ENCODE data around the gene AMT.

Gene AMT

DNA sequence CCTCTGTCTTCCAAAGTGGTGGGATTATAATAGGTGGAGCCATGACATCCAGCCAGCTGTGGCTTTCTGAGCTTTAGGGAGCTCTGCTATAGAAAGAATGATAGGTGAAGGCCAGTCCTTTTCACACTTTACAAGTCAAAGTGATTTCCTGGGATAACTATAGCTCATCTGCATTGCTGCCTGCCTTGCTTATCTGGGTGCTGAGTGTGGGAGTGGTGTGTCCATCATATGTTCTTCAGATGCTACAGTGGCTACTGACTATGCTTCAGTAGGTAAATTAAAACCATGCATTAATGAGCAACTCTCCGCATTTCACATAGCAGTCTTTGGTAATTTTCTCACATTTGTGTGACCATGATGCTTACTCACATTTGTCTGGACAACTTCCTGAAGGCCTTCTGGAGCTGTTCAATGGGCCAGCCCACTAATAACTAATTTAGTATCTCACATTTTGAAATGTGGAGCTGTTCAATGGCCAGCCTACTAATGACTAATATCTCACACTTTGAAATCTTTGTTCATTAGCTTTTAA is 33.9 kb downstream of the AMT start:
- Histone ChIP-seq H3K27ac (no peak overlapping the region), H3K9me3 (ENCODE audit: low read depth, low read length) (no peaks in the 10 kb centered on the region), H3K36me3 (ENCODE audit: insufficient read depth, low read length) (peaks cover 5% of the 10 kb centered on the region; the same call in 1 of the 2 replicates), H3K9ac (ENCODE audit: insufficient read length) (no peak overlapping the region), H3K4me3 (no peak overlapping the region)
- no peak for TF ChIP-seq EZH2 (IDR thresholded peaks at IDR 0.05)
- TF ChIP-seq FOXP2 (optimal IDR thresholded peaks at IDR 0.05; ENCODE audit: control extremely low read depth, extremely low read length, insufficient read depth): no peak
- TF ChIP-seq POLR2AphosphoS5 (IDR thresholded peaks at IDR 0.05; ENCODE audit: borderline replicate concordance, low read depth, low read length): no peak
- no peak for DNase-seq (ENCODE audit: low read depth, low spot score)

DNA sequence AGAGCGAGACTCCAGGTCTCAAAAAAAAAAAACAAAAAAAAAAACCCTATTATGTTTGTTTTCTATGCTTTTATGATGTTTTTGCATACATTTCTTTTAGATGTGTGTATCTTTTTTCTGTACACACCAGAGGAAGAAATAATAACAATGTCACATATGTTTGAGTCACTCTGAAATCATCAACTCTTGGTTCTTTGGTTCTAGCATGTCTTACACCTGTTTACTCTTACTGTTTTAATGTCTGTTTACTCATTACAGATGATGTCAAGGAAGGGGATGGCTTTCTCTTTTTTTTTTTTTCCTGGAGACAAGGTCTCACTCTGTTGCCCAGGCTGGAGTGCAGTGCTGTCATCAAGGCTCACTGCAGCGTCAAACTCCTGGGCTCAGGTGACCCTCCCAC is 34.6 kb downstream of the AMT start:
- Histone ChIP-seq H3K27ac (no peak overlapping the region), H3K4me3 (no peak overlapping the region), H3K9ac (ENCODE audit: insufficient read length) (no peak overlapping the region), H3K36me3 (ENCODE audit: insufficient read depth, low read length) (peaks cover 5% of the 10 kb centered on the region; the same call in 1 of the 2 replicates), H3K9me3 (ENCODE audit: low read depth, low read length) (no peaks in the 10 kb centered on the region)
- DNase-seq (ENCODE audit: low read depth, low spot score): no peak
- no peak for TF ChIP-seq POLR2AphosphoS5 (IDR thresholded peaks at IDR 0.05; ENCODE audit: borderline replicate concordance, low read depth, low read length)
- TF ChIP-seq FOXP2 (optimal IDR thresholded peaks at IDR 0.05; ENCODE audit: control extremely low read depth, extremely low read length, insufficient read depth): no peak
- TF ChIP-seq EZH2 (IDR thresholded peaks at IDR 0.05): no peak

DNA sequence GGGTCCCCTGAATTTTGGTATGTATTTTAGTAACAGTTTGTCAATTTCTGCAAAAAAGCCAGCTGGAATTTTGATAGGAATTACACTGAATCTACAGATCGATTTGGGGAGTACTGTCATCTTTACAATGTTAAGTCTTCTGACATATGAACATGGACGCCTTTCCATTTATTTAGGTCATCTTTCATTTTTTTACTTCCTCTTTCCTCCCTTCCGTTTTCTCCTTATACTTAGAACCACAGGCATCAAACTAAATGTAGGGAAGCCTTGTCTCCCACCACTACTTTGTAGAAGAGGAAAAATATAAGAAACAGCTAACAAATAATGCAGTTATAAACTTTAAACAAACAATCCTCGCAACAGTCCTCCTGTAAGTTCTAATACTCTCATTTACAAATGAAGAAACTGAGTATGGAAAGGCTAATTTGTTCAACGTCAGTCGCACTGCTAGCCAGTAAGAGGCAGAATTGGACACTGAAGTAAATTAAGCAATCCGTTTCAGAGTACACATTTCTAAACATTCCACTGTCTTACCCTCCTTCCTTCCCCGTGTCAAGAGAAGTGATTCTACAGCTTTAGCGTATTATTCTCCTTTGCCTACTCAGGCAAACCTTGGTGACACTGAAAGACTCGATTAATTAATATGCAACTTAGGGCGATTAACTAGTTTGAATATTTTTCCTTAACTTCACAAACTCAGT is 36.1 kb downstream of the AMT start:
- H3K27ac ChIP-seq: no peak overlapping the region
- TF ChIP-seq FOXP2 (optimal IDR thresholded peaks at IDR 0.05; ENCODE audit: control extremely low read depth, extremely low read length, insufficient read depth): no peak
- no peak for TF ChIP-seq EZH2 (IDR thresholded peaks at IDR 0.05)
- TF ChIP-seq POLR2AphosphoS5 (IDR thresholded peaks at IDR 0.05; ENCODE audit: borderline replicate concordance, low read depth, low read length): no peak
- H3K36me3 ChIP-seq (ENCODE audit: insufficient read depth, low read length): peaks cover 5% of the 10 kb centered on the region; the same call in 1 of the 2 replicates
- no peak for DNase-seq (ENCODE audit: low read depth, low spot score)
- no peak overlapping the region for H3K4me3 ChIP-seq
- H3K9me3 ChIP-seq (ENCODE audit: low read depth, low read length): no peaks in the 10 kb centered on the region
- no peak overlapping the region for H3K9ac ChIP-seq (ENCODE audit: insufficient read length)

DNA sequence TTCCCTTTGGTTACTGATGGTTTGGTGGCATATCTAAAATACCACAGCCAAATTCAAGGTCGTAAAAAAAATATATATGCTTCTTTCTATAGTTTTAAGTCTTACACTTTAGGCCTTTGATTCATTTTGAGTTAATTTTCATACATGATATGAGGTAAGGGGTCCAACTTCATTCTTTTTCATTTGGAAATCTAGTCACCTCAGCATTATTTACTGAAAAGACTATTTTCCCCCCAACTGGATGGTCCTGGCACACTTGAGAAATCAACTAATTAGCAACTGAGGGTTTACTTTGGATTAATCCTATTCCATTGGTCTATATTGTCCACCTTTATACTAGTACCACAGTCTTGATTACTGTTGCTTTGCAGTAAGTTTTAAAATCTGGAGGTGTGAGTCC is 36.7 kb downstream of the AMT start:
- Histone ChIP-seq H3K4me3 (no peak overlapping the region), H3K36me3 (ENCODE audit: insufficient read depth, low read length) (peaks cover 5% of the 10 kb centered on the region; the same call in 1 of the 2 replicates), H3K9ac (ENCODE audit: insufficient read length) (no peak overlapping the region), H3K27ac (no peak overlapping the region), H3K9me3 (ENCODE audit: low read depth, low read length) (no peaks in the 10 kb centered on the region)
- no peak for TF ChIP-seq FOXP2 (optimal IDR thresholded peaks at IDR 0.05; ENCODE audit: control extremely low read depth, extremely low read length, insufficient read depth)
- TF ChIP-seq POLR2AphosphoS5 (IDR thresholded peaks at IDR 0.05; ENCODE audit: borderline replicate concordance, low read depth, low read length): no peak
- no peak for TF ChIP-seq EZH2 (IDR thresholded peaks at IDR 0.05)
- no peak for DNase-seq (ENCODE audit: low read depth, low spot score)

DNA sequence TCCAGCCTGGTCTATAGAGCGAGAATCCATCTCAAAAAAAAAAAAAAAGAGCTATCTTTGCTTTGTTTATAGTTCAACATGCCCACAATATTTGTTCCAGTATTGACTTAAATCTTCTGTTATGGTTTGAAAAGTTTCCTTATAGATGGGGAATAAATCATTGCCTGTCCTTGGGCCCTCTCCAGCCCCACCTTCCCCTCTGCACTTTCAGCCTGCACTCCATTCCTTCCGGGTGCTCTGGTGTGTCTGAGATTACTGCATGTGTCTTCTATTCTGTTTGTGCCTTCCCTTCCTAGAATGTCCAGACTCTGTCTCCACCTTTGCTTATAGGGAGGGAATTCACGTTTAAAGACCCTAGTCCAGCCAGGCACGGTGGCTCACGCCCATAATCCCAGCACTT is 38.9 kb downstream of the AMT start:
- no peak overlapping the region for H3K27ac ChIP-seq
- H3K4me3 ChIP-seq: no peak overlapping the region
- no peak overlapping the region for H3K9ac ChIP-seq (ENCODE audit: insufficient read length)
- peaks cover 2% of the 10 kb centered on the region; the same call in 1 of the 2 replicates for H3K36me3 ChIP-seq (ENCODE audit: insufficient read depth, low read length)
- TF ChIP-seq POLR2AphosphoS5 (IDR thresholded peaks at IDR 0.05; ENCODE audit: borderline replicate concordance, low read depth, low read length) (no peak), FOXP2 (optimal IDR thresholded peaks at IDR 0.05; ENCODE audit: control extremely low read depth, extremely low read length, insufficient read depth) (no peak), EZH2 (IDR thresholded peaks at IDR 0.05) (no peak)
- no peak for DNase-seq (ENCODE audit: low read depth, low spot score)
- no peaks in the 10 kb centered on the region for H3K9me3 ChIP-seq (ENCODE audit: low read depth, low read length)

DNA sequence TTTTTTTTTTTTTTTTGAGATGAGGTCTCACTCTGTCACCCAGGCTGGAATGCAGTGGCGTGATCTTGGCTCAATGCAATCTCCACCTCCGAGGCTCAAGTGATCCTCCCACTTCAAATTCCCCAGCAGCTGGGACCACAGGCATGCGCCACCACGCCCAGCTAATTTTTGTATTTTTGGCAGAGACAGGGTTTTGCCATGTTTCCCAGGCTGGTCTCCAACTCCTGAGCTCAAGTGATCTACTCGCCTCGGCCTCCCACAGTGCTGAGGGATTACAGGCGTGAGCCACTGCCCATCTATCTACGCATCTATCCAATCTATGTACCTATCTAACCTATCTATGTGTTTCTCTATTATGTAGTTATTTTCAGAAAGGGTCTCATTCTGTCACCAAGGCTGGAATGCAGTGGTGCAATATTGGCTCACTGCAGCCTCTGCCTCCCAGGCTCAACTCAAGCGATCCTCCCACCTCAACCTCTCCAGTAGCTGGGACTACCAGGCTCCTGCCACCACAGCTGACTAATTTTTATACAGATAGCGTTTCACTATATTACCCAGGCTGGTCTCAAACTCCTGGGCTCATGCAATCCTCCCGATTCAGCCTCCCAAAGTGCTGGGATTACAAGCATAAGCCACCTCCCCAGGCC is 43.9 kb downstream of the AMT start:
- Histone ChIP-seq H3K36me3 (ENCODE audit: insufficient read depth, low read length) (peaks cover 8% of the 10 kb centered on the region; the same call in 1 of the 2 replicates), H3K9me3 (ENCODE audit: low read depth, low read length) (no peaks in the 10 kb centered on the region), H3K9ac (ENCODE audit: insufficient read length) (no peak overlapping the region), H3K27ac (no peak overlapping the region), H3K4me3 (no peak overlapping the region)
- no peak for DNase-seq (ENCODE audit: low read depth, low spot score)
- no peak for TF ChIP-seq POLR2AphosphoS5 (IDR thresholded peaks at IDR 0.05; ENCODE audit: borderline replicate concordance, low read depth, low read length)

DNA sequence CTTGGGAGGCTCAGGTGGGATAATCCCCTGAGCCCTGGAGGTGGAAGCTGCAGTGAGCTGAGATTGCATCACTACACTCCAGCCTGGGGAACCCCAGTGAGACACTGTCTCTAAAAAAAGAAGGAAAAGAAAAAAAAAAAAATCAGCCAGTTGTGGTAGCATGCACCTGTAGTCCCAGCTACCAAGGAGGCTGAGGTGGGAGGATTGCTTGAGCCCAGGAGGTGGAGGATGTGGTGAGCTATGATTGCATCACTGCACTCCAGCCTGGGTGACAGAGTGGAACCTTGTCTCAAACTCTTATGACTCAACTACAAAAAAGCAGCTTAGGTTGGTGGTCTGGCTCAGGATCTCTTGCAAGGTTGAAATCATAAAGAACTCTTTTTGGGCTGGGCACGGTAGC is 44.8 kb downstream of the AMT start:
- TF ChIP-seq POLR2AphosphoS5 (IDR thresholded peaks at IDR 0.05; ENCODE audit: borderline replicate concordance, low read depth, low read length) (no peak), FOXP2 (optimal IDR thresholded peaks at IDR 0.05; ENCODE audit: control extremely low read depth, extremely low read length, insufficient read depth) (no peak)

DNA sequence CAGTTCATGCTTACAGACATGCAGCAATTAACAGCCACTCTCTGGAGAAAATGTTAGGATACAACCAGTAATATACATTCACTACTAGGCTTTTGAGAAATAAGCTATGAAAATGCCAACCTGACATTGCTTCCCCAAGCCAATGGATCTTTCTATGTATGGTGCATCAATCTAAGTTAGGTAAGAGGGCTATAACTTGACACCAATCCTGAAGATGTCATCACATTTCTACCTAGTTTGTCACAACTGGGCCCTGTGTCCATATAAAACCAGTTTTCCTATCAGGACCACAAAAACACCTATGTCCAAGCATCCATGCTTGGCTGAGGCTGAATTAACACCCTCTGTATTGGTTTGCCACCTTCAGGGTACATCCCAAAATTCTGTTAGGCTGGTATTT is 50.3 kb downstream of the AMT start:
- DNase-seq (ENCODE audit: low read depth, low spot score): no peak
- H3K4me3 ChIP-seq: no peak overlapping the region
- H3K9me3 ChIP-seq (ENCODE audit: low read depth, low read length): no peaks in the 10 kb centered on the region
- peaks cover 39% of the 10 kb centered on the region; the same call in 1 of the 2 replicates for H3K36me3 ChIP-seq (ENCODE audit: insufficient read depth, low read length)
- TF ChIP-seq POLR2AphosphoS5 (IDR thresholded peaks at IDR 0.05; ENCODE audit: borderline replicate concordance, low read depth, low read length) (no peak), FOXP2 (optimal IDR thresholded peaks at IDR 0.05; ENCODE audit: control extremely low read depth, extremely low read length, insufficient read depth) (no peak), EZH2 (IDR thresholded peaks at IDR 0.05) (no peak)
- no peak overlapping the region for H3K9ac ChIP-seq (ENCODE audit: insufficient read length)
- no peak overlapping the region for H3K27ac ChIP-seq

More for the DNA sequence above, 44.8 kb downstream of the AMT start:
- H3K9ac ChIP-seq (ENCODE audit: insufficient read length): no peak overlapping the region
- DNase-seq (ENCODE audit: low read depth, low spot score): no peak
- no peak overlapping the region for H3K4me3 ChIP-seq
- H3K36me3 ChIP-seq (ENCODE audit: insufficient read depth, low read length): peaks cover 16% of the 10 kb centered on the region; the same call in 1 of the 2 replicates
- H3K9me3 ChIP-seq (ENCODE audit: low read depth, low read length): no peaks in the 10 kb centered on the region
- no peak overlapping the region for H3K27ac ChIP-seq

Data from SK-N-MC (cell line).